ENCODE results near the gene GDPD3.

GDPD3 gene

GRCh38 chr16:30095166-30096078 lies 17.9 kb downstream of the GDPD3 start:
- DNase-seq (ENCODE audit: low spot score), result peak; percentile 36

- DNase-seq (ENCODE audit: low spot score), result no peak
Measured at GRCh38 chr16:30094541-30095165, 18.7 kb downstream of the GDPD3 start.

GRCh38 chr16:30092373-30093010 lies 20.8 kb downstream of the GDPD3 start:
- DNase-seq (ENCODE audit: low spot score), result peak; percentile 45

- peak; percentile 92 for DNase-seq (ENCODE audit: low spot score)
Measured at GRCh38 chr16:30091474-30092372, 21.6 kb downstream of the GDPD3 start, which contains the start of gene TBX6. Gene TBX6 (minus strand): TSS chr16:30091924. CDS start chr16:30091193, 731 bp downstream.

- DNase-seq (ENCODE audit: low spot score), result no peak
Measured at GRCh38 chr16:30090610-30091331, 22.6 kb downstream of the GDPD3 start.

- DNase-seq (ENCODE audit: low spot score), result no peak
Measured at GRCh38 chr16:30088832-30089624, 24.3 kb downstream of the GDPD3 start.

GRCh38 chr16:30088237-30088831 lies 25.0 kb downstream of the GDPD3 start:
- no peak for DNase-seq (ENCODE audit: low spot score)

GRCh38 chr16:30087181-30087898 lies 26.0 kb downstream of the GDPD3 start:
- no peak for DNase-seq (ENCODE audit: low spot score)

- no peak for DNase-seq (ENCODE audit: low spot score)
Measured at GRCh38 chr16:30086291-30087140, 26.8 kb downstream of the GDPD3 start.

GRCh38 chr16:30085820-30086219 lies 27.5 kb downstream of the GDPD3 start:
- no peak for DNase-seq (ENCODE audit: low spot score)

GRCh38 chr16:30085247-30085646 lies 28.1 kb downstream of the GDPD3 start:
- DNase-seq (ENCODE audit: low spot score), result no peak

GRCh38 chr16:30084816-30085159 lies 28.5 kb downstream of the GDPD3 start:
- no peak for DNase-seq (ENCODE audit: low spot score)

- no peak for DNase-seq (ENCODE audit: low spot score)
Measured at GRCh38 chr16:30084096-30084815, 29.1 kb downstream of the GDPD3 start.

- DNase-seq (ENCODE audit: low spot score), result no peak
Measured at GRCh38 chr16:30083216-30084055, 29.9 kb downstream of the GDPD3 start.

- no peak for DNase-seq (ENCODE audit: low spot score)
Measured at GRCh38 chr16:30082545-30083090, 30.7 kb downstream of the GDPD3 start.

GRCh38 chr16:30079480-30079879 lies 33.9 kb downstream of the GDPD3 start:
- no peak for DNase-seq (ENCODE audit: low spot score)
